IMR-90 (cell line): ENCODE results near the gene CLCC1. TPM values are rescaled to one million over a fixed set of nuclear protein-coding genes. Genes with fewer than 3 reads are reported as not detected.
"Not testable (repeated sequence)": the region's sequence is repeated elsewhere in the genome, so short reads cannot be mapped to it uniquely, and the experiment has no call there.

Source experiments
- ATAC-seq: fragments of 200-7000 bp; cut with Tn5 transposase; 2 replicates; pipeline ENCODE4 v1.9.1; 2020; ENCODE audit warnings: low read depth, mild to moderate bottlenecking, moderate library complexity
- BruUV-seq: library from RNA; stranded (reverse); fragments of 400-500 nt; replicated peaks from 2 replicates; lab custom pipeline; 2021; lab: Mats Ljungman, UMichigan
- CTCF ChIA-PET: fragments of 300-600 bp; formaldehyde crosslinking; extraction: SDS; loops from one replicate; lab custom pipeline; 2021; ENCODE audit warnings: antibody characterized with exemption; lab: Yijun Ruan, JAX
- POLR2A ChIA-PET: fragments of 300-600 bp; sonication (Branson Sonifier 250); formaldehyde crosslinking; loops from one replicate; lab custom pipeline; 2022; ENCODE audit warnings: antibody characterized with exemption; ENCODE audit not compliant: unreplicated experiment; lab: Charles Lee
- DNase-seq: peaks from one replicate; pipeline ENCODE4 v3.0.0; 2013
- H2AFZ ChIP-seq: replicated peaks from 2 replicates; pipeline ENCODE3; 2013; ENCODE audit warnings: low read length, mild to moderate bottlenecking; ENCODE audit not compliant: poor library complexity
- H2AK5ac ChIP-seq: 2 replicates; pipeline ENCODE4 v1.6.1; 2013; ENCODE audit warnings: low read depth, low read length, inconsistent platforms
- H2AK9ac ChIP-seq: replicated peaks from 2 replicates; pipeline ENCODE3; 2013; ENCODE audit warnings: mild to moderate bottlenecking, low read depth, low read length, moderate library complexity; ENCODE audit not compliant: poor library complexity
- H2BK120ac ChIP-seq: 2 replicates; pipeline ENCODE4 v1.6.1; 2013; ENCODE audit warnings: low read depth, low read length, inconsistent platforms
- H2BK15ac ChIP-seq: 3 replicates; pipeline ENCODE4 v1.6.1; 2013; ENCODE audit warnings: low read depth, low read length, inconsistent platforms
- H2BK20ac ChIP-seq: 2 replicates; pipeline ENCODE4 v1.6.1; 2013; ENCODE audit warnings: low read depth, mild to moderate bottlenecking, inconsistent platforms, low read length, moderate library complexity
- H2BK5ac ChIP-seq: 2 replicates; pipeline ENCODE4 v1.6.1; 2013; ENCODE audit warnings: mild to moderate bottlenecking, low read depth, low read length, inconsistent platforms; ENCODE audit not compliant: poor library complexity, severe bottlenecking
- H3K14ac ChIP-seq: replicated peaks from 2 replicates; pipeline ENCODE4 v1.6.1; 2013; ENCODE audit warnings: low read depth, low read length, inconsistent platforms
- H3K18ac ChIP-seq: 2 replicates; pipeline ENCODE4 v1.6.1; 2013; ENCODE audit warnings: low read depth, low read length, control low read depth
- H3K23ac ChIP-seq: 2 replicates; pipeline ENCODE4 v1.6.1; 2013; ENCODE audit warnings: low read depth, low read length, inconsistent platforms
- H3K27ac ChIP-seq: 2 replicates; pipeline ENCODE4 v1.5.1; 2013; ENCODE audit warnings: mild to moderate bottlenecking, control low read depth, low read length; ENCODE audit not compliant: insufficient read depth
- H3K27me3 ChIP-seq: 2 replicates; pipeline ENCODE4 v1.6.1; 2013; ENCODE audit warnings: low read length; ENCODE audit not compliant: control insufficient read depth, insufficient read depth
- H3K36me3 ChIP-seq: 2 replicates; pipeline ENCODE4 v1.6.1; 2013; ENCODE audit warnings: low read length, mixed read lengths; ENCODE audit not compliant: control insufficient read depth, insufficient read depth
- H3K4ac ChIP-seq: 2 replicates; pipeline ENCODE4 v1.6.1; 2013; ENCODE audit warnings: low read depth, low read length, inconsistent platforms
- H3K4me1 ChIP-seq: 2 replicates; pipeline ENCODE4 v1.6.1; 2013; ENCODE audit warnings: low read length, mixed read lengths; ENCODE audit not compliant: control insufficient read depth, insufficient read depth
- H3K4me2 ChIP-seq: 2 replicates; pipeline ENCODE4 v1.6.1; 2013; ENCODE audit warnings: low read depth, mild to moderate bottlenecking, control low read depth, low read length, moderate library complexity
- H3K4me3 ChIP-seq: 2 replicates; pipeline ENCODE4 v1.5.1; 2013; ENCODE audit warnings: low read depth, mild to moderate bottlenecking, control low read depth, low read length, moderate library complexity; ENCODE audit not compliant: insufficient read depth
- H3K56ac ChIP-seq: 2 replicates; pipeline ENCODE4 v1.6.1; 2013; ENCODE audit warnings: low read length, inconsistent platforms; ENCODE audit not compliant: insufficient read depth; ENCODE audit errors: extremely low read depth
- H3K79me1 ChIP-seq, 2 experiments: 2 replicates each; pipeline ENCODE4 v1.6.1; 2013; ENCODE audit warnings: low read length in 2 of 2, inconsistent platforms in 1 of 2, low read depth in 1 of 2
- H3K9ac ChIP-seq: 2 replicates; pipeline ENCODE4 v1.6.1; 2013; ENCODE audit warnings: low read depth, low read length, control low read depth
- H3K9me1 ChIP-seq: 2 replicates; pipeline ENCODE4 v1.6.1; 2013; ENCODE audit warnings: low read length, inconsistent platforms; ENCODE audit not compliant: insufficient read depth
- H3K9me3 ChIP-seq: 2 replicates; pipeline ENCODE4 v1.6.1; 2013; ENCODE audit warnings: low read length; ENCODE audit not compliant: control insufficient read depth, insufficient read depth
- H4K20me1 ChIP-seq: 2 replicates; pipeline ENCODE4 v1.6.1; 2013; ENCODE audit warnings: low read length, inconsistent platforms; ENCODE audit not compliant: insufficient read depth
- H4K5ac ChIP-seq: 2 replicates; pipeline ENCODE4 v1.6.1; 2013; ENCODE audit warnings: mild to moderate bottlenecking, low read depth, low read length, control low read depth
- H4K8ac ChIP-seq, 2 experiments: 2 replicates each; pipeline ENCODE4 v1.6.1; 2013; ENCODE audit warnings: low read depth in 2 of 2, low read length in 2 of 2, control low read depth in 1 of 2, inconsistent platforms in 1 of 2
- H4K91ac ChIP-seq: 2 replicates; pipeline ENCODE4 v1.6.1; 2013; ENCODE audit warnings: low read depth, low read length, inconsistent platforms; ENCODE audit not compliant: insufficient read depth
- WGBS, 2 experiments: methylation state at CpG; one replicate each; pipeline versions ENCODE4 v1.1.5 to v1.1.7; 2013; ENCODE audit warnings: missing lambda C conversion rate in 2 of 2; ENCODE audit not compliant: insufficient read length in 1 of 2; ENCODE audit errors: extremely low coverage in 2 of 2; 5-methylcytosine and 5-hydroxymethylcytosine counted together
- dilution Hi-C: fragments of 300-500 bp; cut with HindIII; formaldehyde crosslinking; loops from one replicate; pipeline ENCODE4 v1.14.3; 2018; ENCODE audit warnings: low sequenced_read_pairs; ENCODE audit not compliant: unreplicated experiment
- in situ Hi-C: fragments of 300-500 bp; cut with MboI; formaldehyde crosslinking; loops from 3 replicates; pipeline ENCODE4 v1.14.3; 2019; ENCODE audit warnings: low sequenced_read_pairs, inconsistent platforms, mixed read lengths
- intact Hi-C: fragments of 100-400 bp; cut with micrococcal nuclease; formaldehyde crosslinking; loops from 2 replicates; pipeline ENCODE4 v1.10.0; 2022
- polyA plus RNA-seq, 3 experiments: library from polyadenylated mRNA; depleted of rRNA; stranded (reverse); fragments of >200 nt; gene quantifications; 2 replicates each; pipeline ENCODE4 v1.2.3, GENCODE V29; 2012; ENCODE audit warnings: low replicate concordance in 1 of 3
- total RNA-seq: library from RNA; depleted of rRNA; stranded (reverse); fragments of >200 nt; gene quantifications from 2 replicates; pipeline ENCODE4 v1.2.3, GENCODE V29; 2012

Gene CLCC1
- total and polyA plus RNA-seq, 2 of the 4 experiments (the other 2 are of a cell fraction) = 19.3 to 29.6 TPM

- H3K14ac ChIP-seq, H2BK120ac ChIP-seq, H3K4me3 ChIP-seq, H2AFZ ChIP-seq, intact Hi-C loops, H3K18ac ChIP-seq, in situ Hi-C loops, H2BK20ac ChIP-seq, H3K27me3 ChIP-seq, H3K79me1 ChIP-seq, H4K91ac ChIP-seq, H3K4ac ChIP-seq, H2AK9ac ChIP-seq, POLR2A ChIA-PET, H3K23ac ChIP-seq, BruUV-seq, CTCF ChIA-PET, H2BK15ac ChIP-seq, H2AK5ac ChIP-seq, H4K5ac ChIP-seq, H2BK5ac ChIP-seq, dilution Hi-C loops, H3K4me1 ChIP-seq, H3K56ac ChIP-seq, H3K4me2 ChIP-seq, ATAC-seq, H3K9me3 ChIP-seq, DNase-seq, H3K27ac ChIP-seq, H4K20me1 ChIP-seq, H4K8ac ChIP-seq, H3K9ac ChIP-seq, H3K9me1 ChIP-seq: not testable (repeated sequence)
- peaks cover 34% of the 10 kb centered on the region for H3K36me3 ChIP-seq
- whole genome bisulfite sequencing, 2 experiments = no CpG with 5 or more reads among the region's 1 CpG
These were observed 35.7 kb downstream of the CLCC1 start for GRCh38 chr1:108927565-108927964.
